ENCODE measurements around the gene TCN2. TPM values are rescaled to one million over a fixed set of nuclear protein-coding genes. Genes with fewer than 3 reads are reported as not detected.

TCN2 gene
- total and polyA plus RNA-seq, 9 of the 15 experiments (the other 6 are each of a cell fraction or from before 2014, with no cell fraction given): 0.88 to 5.4 (median 1.7) TPM

- Histone ChIP-seq H3K4me3 (no peak overlapping the region), H3K9me3 (replicated peaks; ENCODE audit: control insufficient read depth, insufficient read depth, low read depth, low read length) (no peaks in the 10 kb centered on the region), H3K79me2 (ENCODE audit: control insufficient read depth, insufficient read depth, low read length) (no peaks in the 10 kb centered on the region), H4K20me1 (replicated peaks; ENCODE audit: control insufficient read depth, insufficient read depth, low read length) (no peaks in the 10 kb centered on the region), H3K27ac (ENCODE audit: extremely low read depth, low read depth, low read length) (no peak overlapping the region), H3K36me3 (ENCODE audit: control insufficient read depth, insufficient read depth, low read length) (no peaks in the 10 kb centered on the region), H3K4me1 (replicated peaks in 1 of 2; ENCODE audit: control insufficient read depth in 2 of 2, insufficient read depth in 2 of 2, low read length in 2 of 2) (peaks cover 0 to 27% of the 10 kb centered on the region in 2 experiments; a peak in 3 of 5 replicates), H2AFZ (ENCODE audit: low read depth, low read length) (no peak overlapping the region), H3K4me2 (ENCODE audit: insufficient read depth, low read length) (no peak overlapping the region), H3K9ac (ENCODE audit: insufficient read depth in 1 of 2, low read depth in 2 of 2, low read length in 2 of 2) (no peak overlapping the region), H3K27me3 (ENCODE audit: control insufficient read depth in 2 of 2, insufficient read depth in 2 of 2, low read length in 2 of 2) (no peaks in the 10 kb centered on the region), H3K9me1 (ENCODE audit: control insufficient read depth, insufficient read depth, low read length) (no peaks in the 10 kb centered on the region)
- in situ Hi-C loops (cut with MboI) (no loop called here), intact Hi-C loops (cut with micrococcal nuclease) (no loop called here)
- ChIA-PET POLR2A (no interaction called here), CTCF (ENCODE audit: low intra/inter-chr PET ratio) (no interaction called here)
- WGBS (ENCODE audit: insufficient coverage, low coverage, missing lambda C conversion rate): 65% methylated on average over 8 of the region's 8 CpGs
- BruUV-seq (replicated peaks): no TSS peak
- no peak for FAIRE-seq
- TF ChIP-seq KDM2B (CRISPR knock-in tag; IDR thresholded peaks at IDR 0.05) (no peak), NR2F6 (CRISPR knock-in tag; IDR thresholded peaks at IDR 0.05) (no peak), TEAD2 (tag; IDR thresholded peaks at IDR 0.05) (no peak), CLOCK (CRISPR knock-in tag; IDR thresholded peaks at IDR 0.05; ENCODE audit: borderline replicate concordance) (no peak), ZFPM2 (CRISPR knock-in tag; IDR thresholded peaks at IDR 0.05) (no peak)
- DNase-seq (ENCODE audit: extremely low read depth in 1 of 4, low spot score in 3 of 4): no peak
- ATAC-seq: no peak
Observed at GRCh38 chr22:30557243-30557642, 49.7 kb upstream of the TCN2 start.

Measured in K562 (cell line).